ENCODE results near the gene VDAC2.
A peak's percentile ranks its signal among the peaks of the same experiment; 100 is the strongest.
"Not testable (repeated sequence)": the region's sequence is repeated elsewhere in the genome, so short reads cannot be mapped to it uniquely, and the experiment has no call there.

VDAC2 gene

DNA sequence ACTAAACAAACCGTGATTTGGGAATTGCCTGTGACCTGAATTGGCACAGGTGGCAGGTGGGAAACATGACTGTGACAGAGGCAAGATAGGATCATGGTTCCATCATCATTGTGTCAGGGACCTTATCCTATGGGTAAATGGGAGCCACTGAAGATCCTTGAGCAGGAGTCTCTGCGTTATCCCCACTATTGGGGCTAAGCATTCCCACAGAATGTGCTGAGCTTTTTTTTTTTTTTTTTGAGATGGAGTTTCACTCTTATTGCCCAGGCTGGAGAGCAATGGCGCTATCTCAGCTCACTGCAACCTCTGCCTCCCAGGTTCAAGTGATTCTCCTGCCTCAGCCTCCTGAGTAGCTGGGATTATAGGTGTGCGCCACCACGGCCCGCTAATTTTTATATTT lies 10.6 kb upstream of the VDAC2 start:
- not testable (repeated sequence) for H3K27me3 ChIP-seq (ENCODE audit: insufficient read depth, low read length); H3K4me3 ChIP-seq (ENCODE audit: low read depth, low read length); H2AFZ ChIP-seq (ENCODE audit: low read length, unreplicated experiment); H3K36me3 ChIP-seq (ENCODE audit: insufficient read depth, low read length); H3K27ac ChIP-seq (ENCODE audit: low read depth, low read length); H3K79me2 ChIP-seq (ENCODE audit: control insufficient read depth, insufficient read depth, low read length, unreplicated experiment)
- peaks cover 23% of the 10 kb centered on the region for H3K4me1 ChIP-seq (ENCODE audit: control insufficient read depth, insufficient read depth, low read length, unreplicated experiment)

DNA sequence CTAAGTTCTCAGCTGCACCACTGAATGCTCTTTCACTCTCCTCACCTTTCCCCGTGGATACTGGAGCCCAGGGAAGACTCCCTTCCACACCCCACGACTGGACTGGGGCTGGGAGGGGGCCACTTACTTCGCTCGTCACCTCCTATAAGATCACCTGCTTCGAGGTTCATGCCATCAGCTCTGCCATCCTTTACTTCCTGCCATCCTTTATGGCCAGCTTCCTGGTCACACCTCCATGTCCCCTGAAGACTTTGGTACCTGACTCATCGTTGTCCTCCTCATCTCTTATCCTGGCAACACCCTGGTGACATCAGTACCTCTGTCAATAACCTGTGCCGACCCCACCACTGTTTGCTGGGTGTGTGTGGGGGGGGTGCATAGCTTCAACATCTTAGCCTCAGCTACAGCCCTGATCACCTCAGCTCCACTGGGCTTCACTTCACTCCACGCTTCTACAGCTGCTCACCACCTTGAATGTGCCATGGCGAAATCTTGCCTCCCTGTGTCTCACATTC lies 8.7 kb upstream of the VDAC2 start:
- peaks cover 18% of the 10 kb centered on the region for H3K4me1 ChIP-seq (ENCODE audit: control insufficient read depth, insufficient read depth, low read length, unreplicated experiment)
- H3K36me3 ChIP-seq (ENCODE audit: insufficient read depth, low read length), result no peaks in the 10 kb centered on the region
- no peaks in the 10 kb centered on the region for H3K27me3 ChIP-seq (ENCODE audit: insufficient read depth, low read length)
- no peak overlapping the region for H2AFZ ChIP-seq (ENCODE audit: low read length, unreplicated experiment)
- H3K79me2 ChIP-seq (ENCODE audit: control insufficient read depth, insufficient read depth, low read length, unreplicated experiment), result no peaks in the 10 kb centered on the region
- no peak overlapping the region for H3K4me3 ChIP-seq (ENCODE audit: low read depth, low read length)
- H3K27ac ChIP-seq (ENCODE audit: low read depth, low read length), result no peak overlapping the region

DNA sequence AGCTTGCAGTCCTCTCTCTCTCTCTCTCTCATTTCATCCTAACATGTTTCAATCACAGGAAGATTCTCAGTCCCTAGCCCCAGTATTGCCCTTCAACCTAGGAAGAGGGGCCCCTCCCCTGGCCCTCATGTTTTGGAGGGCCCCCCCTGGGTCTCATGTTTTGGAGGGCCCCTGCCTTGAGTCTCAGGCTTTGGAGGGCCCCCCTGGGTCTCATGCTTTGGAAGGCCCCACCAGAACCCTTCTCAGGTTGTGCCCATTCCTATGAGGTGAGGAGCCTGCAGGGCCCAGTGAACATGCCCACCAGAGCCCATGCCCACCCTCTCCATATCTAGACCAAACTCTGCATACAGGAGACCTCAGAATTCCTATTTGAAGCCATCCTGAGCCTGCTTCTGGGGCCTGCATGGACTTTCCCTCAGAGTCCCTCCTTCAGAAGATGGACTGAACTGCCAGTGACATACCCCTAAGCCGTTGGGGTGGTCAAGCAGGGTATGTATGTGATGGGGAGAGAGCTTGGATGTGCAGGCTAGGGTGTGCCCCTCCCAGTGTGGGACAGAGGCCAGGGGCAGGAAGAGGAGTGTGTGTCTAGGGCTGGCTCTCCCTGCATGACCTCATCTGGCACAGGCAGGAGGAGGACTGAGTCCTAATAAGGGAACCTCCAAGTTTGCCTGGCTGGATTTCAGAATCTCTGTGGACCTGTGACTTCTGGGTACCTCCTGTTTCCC lies 8.1 kb upstream of the VDAC2 start:
- Histone ChIP-seq H3K79me2 (ENCODE audit: control insufficient read depth, insufficient read depth, low read length, unreplicated experiment) (no peaks in the 10 kb centered on the region), H3K27me3 (ENCODE audit: insufficient read depth, low read length) (no peaks in the 10 kb centered on the region), H3K27ac (ENCODE audit: low read depth, low read length) (peak overlapping the region; percentile 7; the same call in 1 of the 2 replicates), H2AFZ (ENCODE audit: low read length, unreplicated experiment) (peak overlapping the region; percentile 80), H3K4me1 (ENCODE audit: control insufficient read depth, insufficient read depth, low read length, unreplicated experiment) (peaks cover 18% of the 10 kb centered on the region), H3K36me3 (ENCODE audit: insufficient read depth, low read length) (no peaks in the 10 kb centered on the region), H3K4me3 (ENCODE audit: low read depth, low read length) (no peak overlapping the region)

DNA sequence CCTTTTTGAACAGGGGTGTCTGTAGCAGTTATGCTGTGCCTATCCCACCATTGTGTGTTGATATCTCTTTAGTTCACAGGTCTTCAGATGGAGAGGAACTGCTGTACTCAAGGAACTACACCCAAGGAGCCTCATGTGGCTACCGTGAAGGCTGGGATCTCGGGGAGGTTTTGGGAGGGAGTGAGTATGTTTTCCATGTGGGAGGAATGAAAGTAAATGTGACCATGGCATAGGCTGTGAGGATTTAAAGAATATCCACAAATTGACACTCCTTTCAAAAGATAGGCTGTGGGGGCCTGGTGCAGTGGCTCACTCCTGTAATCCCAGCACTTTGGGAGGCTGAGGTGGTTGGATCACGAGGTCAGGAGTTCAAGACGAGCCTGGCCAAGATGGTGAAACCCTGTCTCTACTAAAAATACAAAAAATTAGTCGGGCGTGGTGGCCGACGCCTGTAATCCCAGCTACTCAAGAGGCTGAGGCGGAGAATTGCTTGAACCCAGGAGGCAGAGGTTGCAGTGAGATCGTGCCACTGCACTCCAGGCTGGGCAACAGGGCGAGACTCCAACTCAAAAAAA lies 7.5 kb upstream of the VDAC2 start:
- Histone ChIP-seq H2AFZ (ENCODE audit: low read length, unreplicated experiment) (peak overlapping the region; percentile 80), H3K4me1 (ENCODE audit: control insufficient read depth, insufficient read depth, low read length, unreplicated experiment) (peaks cover 18% of the 10 kb centered on the region), H3K27ac (ENCODE audit: low read depth, low read length) (peak overlapping the region; percentile 7; the same call in 1 of the 2 replicates)
- not testable (repeated sequence) for H3K4me3 ChIP-seq (ENCODE audit: low read depth, low read length); H3K27me3 ChIP-seq (ENCODE audit: insufficient read depth, low read length); H3K79me2 ChIP-seq (ENCODE audit: control insufficient read depth, insufficient read depth, low read length, unreplicated experiment); H3K36me3 ChIP-seq (ENCODE audit: insufficient read depth, low read length)

DNA sequence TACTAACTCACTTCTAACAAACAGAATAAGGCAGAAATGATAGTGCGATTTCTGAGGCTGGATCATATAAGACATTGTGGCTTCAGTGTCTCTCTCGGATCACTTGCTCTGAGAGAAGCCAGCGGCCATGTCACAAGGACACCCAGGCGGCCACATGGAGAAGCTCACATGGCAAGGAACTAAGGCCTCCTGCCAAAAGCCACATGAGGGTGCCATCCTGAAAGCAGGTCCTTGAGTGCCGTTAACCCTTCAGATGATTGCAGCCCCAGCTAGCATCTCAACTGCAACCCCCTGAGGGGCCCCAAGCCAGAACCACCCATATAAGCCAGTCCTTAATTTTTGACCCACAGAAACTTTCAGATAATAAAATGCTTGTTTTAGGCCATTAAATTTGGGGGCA lies 6.9 kb upstream of the VDAC2 start:
- Histone ChIP-seq H3K27me3 (ENCODE audit: insufficient read depth, low read length) (no peaks in the 10 kb centered on the region), H2AFZ (ENCODE audit: low read length, unreplicated experiment) (no peak overlapping the region), H3K4me3 (ENCODE audit: low read depth, low read length) (no peak overlapping the region), H3K36me3 (ENCODE audit: insufficient read depth, low read length) (no peaks in the 10 kb centered on the region), H3K27ac (ENCODE audit: low read depth, low read length) (no peak overlapping the region), H3K79me2 (ENCODE audit: control insufficient read depth, insufficient read depth, low read length, unreplicated experiment) (no peaks in the 10 kb centered on the region), H3K4me1 (ENCODE audit: control insufficient read depth, insufficient read depth, low read length, unreplicated experiment) (peaks cover 18% of the 10 kb centered on the region)

- H3K4me1 ChIP-seq (ENCODE audit: control insufficient read depth, insufficient read depth, low read length, unreplicated experiment), result peaks cover 18% of the 10 kb centered on the region
These were observed 4.7 kb upstream of the VDAC2 start for GRCh38 chr10:75205908-75206307.

DNA sequence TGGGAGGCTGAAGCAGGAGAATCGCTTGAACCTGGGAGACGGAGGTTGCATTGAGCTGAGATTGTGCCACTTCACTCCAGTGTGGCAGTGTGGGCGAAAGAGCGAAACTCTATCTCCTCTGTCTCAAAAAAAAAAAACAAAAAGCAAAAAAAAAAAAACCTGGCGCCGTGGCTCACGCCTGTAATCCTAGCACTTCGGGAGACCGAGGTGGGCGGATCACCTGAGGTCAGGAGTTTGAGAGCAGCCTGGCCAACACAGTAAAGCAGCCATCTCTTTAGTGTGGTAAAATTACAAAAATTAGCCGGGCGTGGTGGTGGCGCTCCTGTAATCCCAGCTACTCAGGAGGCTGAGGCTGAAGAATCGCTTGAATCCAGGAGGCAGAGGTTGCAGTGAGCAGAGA lies 4.0 kb upstream of the VDAC2 start:
- H2AFZ ChIP-seq (ENCODE audit: low read length, unreplicated experiment); H3K27me3 ChIP-seq (ENCODE audit: insufficient read depth, low read length); H3K27ac ChIP-seq (ENCODE audit: low read depth, low read length); H3K4me3 ChIP-seq (ENCODE audit: low read depth, low read length); H3K36me3 ChIP-seq (ENCODE audit: insufficient read depth, low read length): not testable (repeated sequence)
- Histone ChIP-seq H3K79me2 (ENCODE audit: control insufficient read depth, insufficient read depth, low read length, unreplicated experiment) (peaks cover 10% of the 10 kb centered on the region), H3K4me1 (ENCODE audit: control insufficient read depth, insufficient read depth, low read length, unreplicated experiment) (peaks cover 18% of the 10 kb centered on the region)

More at GRCh38 chr10:75205908-75206307, 4.7 kb upstream of the VDAC2 start:
- Histone ChIP-seq H3K79me2 (ENCODE audit: control insufficient read depth, insufficient read depth, low read length, unreplicated experiment) (peaks cover 3% of the 10 kb centered on the region), H2AFZ (ENCODE audit: low read length, unreplicated experiment) (no peak overlapping the region), H3K36me3 (ENCODE audit: insufficient read depth, low read length) (no peaks in the 10 kb centered on the region), H3K27me3 (ENCODE audit: insufficient read depth, low read length) (no peaks in the 10 kb centered on the region), H3K4me3 (ENCODE audit: low read depth, low read length) (no peak overlapping the region), H3K27ac (ENCODE audit: low read depth, low read length) (no peak overlapping the region)

GRCh38 chr10:75207079-75207856 lies 3.3 kb upstream of the VDAC2 start:
- H3K27ac ChIP-seq (ENCODE audit: low read depth, low read length), result no peak overlapping the region
- peaks cover 16% of the 10 kb centered on the region for H3K79me2 ChIP-seq (ENCODE audit: control insufficient read depth, insufficient read depth, low read length, unreplicated experiment)
- no peak overlapping the region for H2AFZ ChIP-seq (ENCODE audit: low read length, unreplicated experiment)
- H3K27me3 ChIP-seq (ENCODE audit: insufficient read depth, low read length), result no peaks in the 10 kb centered on the region
- H3K36me3 ChIP-seq (ENCODE audit: insufficient read depth, low read length), result peaks cover under 1% of the 10 kb centered on the region; the same call in 1 of the 2 replicates
- peaks cover 17% of the 10 kb centered on the region for H3K4me1 ChIP-seq (ENCODE audit: control insufficient read depth, insufficient read depth, low read length, unreplicated experiment)
- no peak overlapping the region for H3K4me3 ChIP-seq (ENCODE audit: low read depth, low read length)

- no peaks in the 10 kb centered on the region for H3K27me3 ChIP-seq (ENCODE audit: insufficient read depth, low read length)
- no peak overlapping the region for H3K27ac ChIP-seq (ENCODE audit: low read depth, low read length)
- H3K4me1 ChIP-seq (ENCODE audit: control insufficient read depth, insufficient read depth, low read length, unreplicated experiment), result peaks cover 17% of the 10 kb centered on the region
- H3K4me3 ChIP-seq (ENCODE audit: low read depth, low read length), result no peak overlapping the region
- peaks cover 22% of the 10 kb centered on the region for H3K79me2 ChIP-seq (ENCODE audit: control insufficient read depth, insufficient read depth, low read length, unreplicated experiment)
- H3K36me3 ChIP-seq (ENCODE audit: insufficient read depth, low read length), result peaks cover 6% of the 10 kb centered on the region
- H2AFZ ChIP-seq (ENCODE audit: low read length, unreplicated experiment), result no peak overlapping the region
These were observed 2.8 kb upstream of the VDAC2 start for GRCh38 chr10:75207857-75208144.

DNA sequence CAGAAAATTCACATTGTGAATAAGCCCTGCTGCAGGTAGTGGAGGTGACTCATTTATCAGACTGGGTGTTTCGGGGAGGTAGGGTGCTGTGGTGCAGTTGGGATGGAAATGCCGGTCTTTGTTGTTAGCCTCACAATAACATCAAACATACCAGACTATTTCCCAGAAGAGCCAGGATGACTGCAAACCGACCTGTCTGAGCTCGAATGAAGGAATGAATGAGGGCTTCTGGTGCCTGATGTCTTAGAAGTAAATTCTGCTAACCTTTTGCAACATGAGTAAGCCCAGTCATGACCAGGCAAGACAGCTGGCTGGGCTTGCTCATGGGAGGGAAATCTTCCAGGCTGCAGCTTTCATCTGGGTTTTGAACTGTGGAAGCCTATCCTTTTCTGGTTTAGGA lies 2.4 kb upstream of the VDAC2 start:
- no peak overlapping the region for H3K27ac ChIP-seq (ENCODE audit: low read depth, low read length)
- H3K4me1 ChIP-seq (ENCODE audit: control insufficient read depth, insufficient read depth, low read length, unreplicated experiment), result peaks cover 17% of the 10 kb centered on the region
- H3K4me3 ChIP-seq (ENCODE audit: low read depth, low read length), result no peak overlapping the region
- H3K36me3 ChIP-seq (ENCODE audit: insufficient read depth, low read length), result peaks cover 9% of the 10 kb centered on the region
- H2AFZ ChIP-seq (ENCODE audit: low read length, unreplicated experiment), result no peak overlapping the region
- H3K79me2 ChIP-seq (ENCODE audit: control insufficient read depth, insufficient read depth, low read length, unreplicated experiment), result peaks cover 25% of the 10 kb centered on the region
- H3K27me3 ChIP-seq (ENCODE audit: insufficient read depth, low read length), result no peaks in the 10 kb centered on the region

All from ACC112 (cell line).